Measurements from ENCODE around the gene SS18L1.

DNA sequence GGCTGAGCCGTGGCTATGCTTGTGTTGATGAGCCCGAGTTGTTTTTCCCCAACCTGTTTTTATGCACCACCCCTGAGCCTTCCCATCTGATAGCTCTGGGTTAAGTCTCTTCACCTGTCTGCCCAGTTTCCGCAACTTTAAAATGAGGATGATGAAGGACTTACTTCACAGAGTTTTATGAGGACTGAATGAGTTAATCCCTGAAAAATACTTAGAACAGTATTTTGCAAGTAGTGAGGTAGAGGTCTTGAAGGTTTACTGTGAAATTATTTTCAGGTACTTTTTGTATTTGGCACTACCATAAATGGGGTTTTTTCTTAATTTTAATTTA, 42.5 kb downstream of the SS18L1 start:
- TF ChIP-seq POLR2A (IDR thresholded peaks at IDR 0.05) = no peak
- TF ChIP-seq, protein P1, sequence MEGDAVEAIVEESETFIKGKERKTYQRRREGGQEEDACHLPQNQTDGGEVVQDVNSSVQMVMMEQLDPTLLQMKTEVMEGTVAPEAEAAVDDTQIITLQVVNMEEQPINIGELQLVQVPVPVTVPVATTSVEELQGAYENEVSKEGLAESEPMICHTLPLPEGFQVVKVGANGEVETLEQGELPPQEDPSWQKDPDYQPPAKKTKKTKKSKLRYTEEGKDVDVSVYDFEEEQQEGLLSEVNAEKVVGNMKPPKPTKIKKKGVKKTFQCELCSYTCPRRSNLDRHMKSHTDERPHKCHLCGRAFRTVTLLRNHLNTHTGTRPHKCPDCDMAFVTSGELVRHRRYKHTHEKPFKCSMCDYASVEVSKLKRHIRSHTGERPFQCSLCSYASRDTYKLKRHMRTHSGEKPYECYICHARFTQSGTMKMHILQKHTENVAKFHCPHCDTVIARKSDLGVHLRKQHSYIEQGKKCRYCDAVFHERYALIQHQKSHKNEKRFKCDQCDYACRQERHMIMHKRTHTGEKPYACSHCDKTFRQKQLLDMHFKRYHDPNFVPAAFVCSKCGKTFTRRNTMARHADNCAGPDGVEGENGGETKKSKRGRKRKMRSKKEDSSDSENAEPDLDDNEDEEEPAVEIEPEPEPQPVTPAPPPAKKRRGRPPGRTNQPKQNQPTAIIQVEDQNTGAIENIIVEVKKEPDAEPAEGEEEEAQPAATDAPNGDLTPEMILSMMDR (IDR thresholded peaks at IDR 0.05) = no peak

All from uterus (tissue), 2 donors.